GM12872 (cell line): ENCODE results near the gene KRTAP4-5.
"Not testable (repeated sequence)": the region's sequence is repeated elsewhere in the genome, so short reads cannot be mapped to it uniquely, and the experiment has no call there.

ENCODE experiments used
- CTCF ChIP-seq: IDR thresholded peaks from 3 replicates; pipeline ENCODE4 v1.5.1; 2011; ENCODE audit warnings: low read depth, mild to moderate bottlenecking, low read length, moderate library complexity; ENCODE audit not compliant: insufficient read depth

Gene KRTAP4-5

DNA sequence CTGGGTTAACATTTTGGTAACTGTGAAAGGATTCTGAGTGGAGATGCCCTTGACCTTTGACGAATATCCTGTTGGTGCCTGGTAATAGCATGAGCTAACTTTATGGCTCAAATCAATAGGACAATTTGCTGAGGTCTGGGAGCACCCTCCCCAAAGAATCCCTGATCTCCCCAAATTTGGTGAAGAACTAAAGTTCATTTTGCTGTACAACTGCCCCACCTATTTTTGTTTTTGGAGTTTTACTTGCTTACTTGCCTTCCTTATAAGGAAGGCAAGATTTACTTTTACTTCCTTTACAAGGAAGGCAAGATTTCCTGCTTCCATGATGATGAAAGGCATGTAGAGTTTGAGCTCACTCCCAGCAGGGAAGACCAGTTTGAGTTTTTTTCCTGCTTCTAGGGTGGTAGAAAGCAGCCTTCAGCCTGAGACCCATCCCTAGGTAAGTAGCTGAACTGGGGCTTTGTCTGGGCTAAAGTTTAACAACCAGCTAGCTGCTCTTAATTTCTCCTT, 41.6 kb downstream of the KRTAP4-5 start:
- TF ChIP-seq CTCF: no peak

GRCh38 chr17:41105347-41105746, 44.3 kb downstream of the KRTAP4-5 start, which contains the start of gene KRTAP4-9:
TSS of gene KRTAP4-9 (plus strand) at chr17:41105389. CDS start at chr17:41105389, 0 bp downstream.
- TF ChIP-seq CTCF: not testable (repeated sequence)

DNA sequence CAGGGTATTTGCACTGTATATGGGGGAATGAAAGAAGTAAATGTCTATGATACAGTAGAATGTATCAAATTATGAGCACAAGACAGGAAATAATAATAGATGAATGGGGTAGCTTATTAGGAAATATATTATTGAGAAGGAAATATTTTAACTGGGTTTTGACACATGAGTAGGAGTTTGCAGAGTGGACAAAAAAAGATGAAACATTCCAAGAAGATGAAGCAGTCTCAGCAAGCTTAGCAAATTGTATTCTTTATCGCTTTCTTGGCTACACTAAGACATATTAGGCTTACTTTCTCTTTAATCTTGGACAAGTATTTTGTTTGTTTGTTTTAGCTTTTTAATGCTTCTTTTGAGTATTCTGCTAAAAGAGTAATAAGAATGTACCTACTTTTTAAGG, 45.7 kb downstream of the KRTAP4-5 start:
- no peak for TF ChIP-seq CTCF

GRCh38 chr17:41101586-41102259, 47.9 kb downstream of the KRTAP4-5 start, which contains the start of gene KRTAP4-16:
TSS of gene KRTAP4-16 (minus strand) at chr17:41102209. CDS start at chr17:41102209, 0 bp downstream.
- TF ChIP-seq CTCF: no peak
